Testis (tissue), 2 donors: ENCODE results near the gene SERPINB8.

ENCODE experiments used
- POLR2A ChIP-seq: fragments of 450-650 bp; IDR thresholded peaks from one replicate; pipeline ENCODE4 v1.6.1; 2017; ENCODE audit warnings: antibody characterized with exemption, mild to moderate bottlenecking, moderate library complexity
- TF ChIP-seq, protein P1 (sequence below), 3 experiments: fragments of 450-650 bp in 2 of 3; fragments of 200-600 bp in 1 of 3; sonication (generic) in 1 of 3; IDR thresholded peaks; one replicate each; pipeline ENCODE4 v1.5.1; 2016 to 2019; ENCODE audit warnings: antibody characterized with exemption in 3 of 3, mild to moderate bottlenecking in 2 of 3, moderate library complexity in 1 of 3

DNA sequence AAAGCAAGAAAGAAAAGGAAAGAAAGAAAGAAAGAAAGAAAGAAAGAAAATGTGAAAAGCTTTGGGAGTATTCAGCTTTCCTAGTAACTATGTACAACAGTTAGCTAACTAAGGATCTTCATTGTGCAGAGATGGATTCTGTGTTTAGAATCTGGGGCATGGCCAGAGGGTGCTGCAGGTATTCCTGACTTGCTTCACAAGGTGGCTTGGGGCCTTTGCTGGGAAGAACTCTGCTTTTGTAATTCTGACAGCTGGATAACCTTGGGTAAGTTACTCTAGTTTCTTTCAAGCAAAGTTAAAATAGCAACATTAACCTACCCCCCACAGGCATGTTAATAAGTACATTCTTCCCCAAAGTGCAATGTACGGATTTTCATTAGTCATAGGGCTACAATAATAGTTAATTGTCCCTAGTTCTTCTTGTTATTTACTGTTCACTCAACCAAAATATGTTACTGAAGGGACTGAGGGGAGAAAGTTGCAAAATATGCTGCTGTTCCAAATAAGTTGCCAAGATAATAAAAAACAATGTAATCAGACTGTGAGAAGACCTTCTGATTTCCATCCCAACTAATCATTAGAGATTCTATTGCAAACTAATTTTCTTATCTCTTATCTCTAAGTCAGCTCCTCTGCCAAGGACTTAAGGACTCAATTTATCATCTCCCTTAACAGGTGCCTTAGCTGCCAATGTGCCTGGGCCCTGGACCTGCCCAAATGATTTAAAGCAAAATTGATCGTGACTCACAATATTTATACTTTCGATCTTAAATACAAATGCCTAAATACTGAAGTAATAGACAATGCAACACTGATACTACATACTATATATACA is 50.3 kb downstream of the SERPINB8 start:
- TF ChIP-seq, protein P1, sequence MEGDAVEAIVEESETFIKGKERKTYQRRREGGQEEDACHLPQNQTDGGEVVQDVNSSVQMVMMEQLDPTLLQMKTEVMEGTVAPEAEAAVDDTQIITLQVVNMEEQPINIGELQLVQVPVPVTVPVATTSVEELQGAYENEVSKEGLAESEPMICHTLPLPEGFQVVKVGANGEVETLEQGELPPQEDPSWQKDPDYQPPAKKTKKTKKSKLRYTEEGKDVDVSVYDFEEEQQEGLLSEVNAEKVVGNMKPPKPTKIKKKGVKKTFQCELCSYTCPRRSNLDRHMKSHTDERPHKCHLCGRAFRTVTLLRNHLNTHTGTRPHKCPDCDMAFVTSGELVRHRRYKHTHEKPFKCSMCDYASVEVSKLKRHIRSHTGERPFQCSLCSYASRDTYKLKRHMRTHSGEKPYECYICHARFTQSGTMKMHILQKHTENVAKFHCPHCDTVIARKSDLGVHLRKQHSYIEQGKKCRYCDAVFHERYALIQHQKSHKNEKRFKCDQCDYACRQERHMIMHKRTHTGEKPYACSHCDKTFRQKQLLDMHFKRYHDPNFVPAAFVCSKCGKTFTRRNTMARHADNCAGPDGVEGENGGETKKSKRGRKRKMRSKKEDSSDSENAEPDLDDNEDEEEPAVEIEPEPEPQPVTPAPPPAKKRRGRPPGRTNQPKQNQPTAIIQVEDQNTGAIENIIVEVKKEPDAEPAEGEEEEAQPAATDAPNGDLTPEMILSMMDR (IDR thresholded peaks at IDR 0.05), result no peak
- no peak for TF ChIP-seq POLR2A
